Endothelial cell of umbilical vein (primary cell): Measurements from ENCODE around the gene ABCA7.

ENCODE experiments used
- GATA2 ChIP-seq: IDR thresholded peaks from 2 replicates; pipeline ENCODE4 v1.7.0; 2011; ENCODE audit warnings: low read depth, mild to moderate bottlenecking, moderate library complexity, mixed read lengths, low read length; ENCODE audit not compliant: insufficient read length, insufficient read depth
- POLR2A ChIP-seq: IDR thresholded peaks from 2 replicates; pipeline ENCODE4 v1.6.1; 2012; ENCODE audit warnings: low read depth, mild to moderate bottlenecking, control low read depth, low read length
- POLR2AphosphoS5 ChIP-seq: IDR thresholded peaks from 2 replicates; pipeline ENCODE4 v1.6.1; 2012; ENCODE audit warnings: low read depth, mild to moderate bottlenecking, control low read depth, low read length, moderate library complexity; ENCODE audit not compliant: insufficient read depth
- TF ChIP-seq, protein P1 (sequence below), 2 donors: IDR thresholded peaks; 1 replicate in 1 of 2; 2 replicates in 1 of 2; pipeline ENCODE4 v1.5.1; 2011; ENCODE audit warnings: low read length in 2 of 2, mild to moderate bottlenecking in 2 of 2, moderate library complexity in 2 of 2, control low read depth in 1 of 2, inconsistent platforms in 1 of 2, low read depth in 1 of 2; ENCODE audit not compliant: insufficient read depth in 1 of 2; ENCODE audit errors: extremely low read depth in 1 of 2
- TF ChIP-seq, protein P2 (sequence below): IDR thresholded peaks from 2 replicates; pipeline ENCODE4 v1.6.1; 2011; ENCODE audit not compliant: insufficient read depth, insufficient read length

DNA sequence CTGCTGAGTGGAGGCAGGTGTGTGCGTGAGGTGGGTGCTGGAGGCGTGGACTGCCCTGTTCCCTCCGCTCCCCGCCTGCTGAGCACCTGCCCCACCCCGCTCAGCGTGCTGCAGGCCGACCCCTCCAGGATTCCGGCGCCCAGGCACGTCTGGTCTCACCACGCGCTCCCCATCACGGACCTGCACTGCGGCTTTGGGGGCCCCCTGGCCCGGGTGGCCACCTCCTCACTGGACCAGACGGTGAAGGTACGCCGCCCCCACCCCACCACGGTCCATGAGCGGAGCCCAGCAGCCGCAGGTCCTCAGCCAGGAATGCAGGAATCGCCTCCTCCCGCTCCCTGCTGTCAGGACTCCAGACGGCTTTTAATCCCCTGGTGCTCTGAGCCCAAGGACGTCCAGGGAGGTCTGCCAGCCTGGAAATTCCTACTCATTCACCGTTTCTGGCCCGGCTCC lies 49.8 kb upstream of the ABCA7 start:
- TF ChIP-seq POLR2AphosphoS5 (no peak), GATA2 (no peak), POLR2A (no peak)
- TF ChIP-seq, protein P1, sequence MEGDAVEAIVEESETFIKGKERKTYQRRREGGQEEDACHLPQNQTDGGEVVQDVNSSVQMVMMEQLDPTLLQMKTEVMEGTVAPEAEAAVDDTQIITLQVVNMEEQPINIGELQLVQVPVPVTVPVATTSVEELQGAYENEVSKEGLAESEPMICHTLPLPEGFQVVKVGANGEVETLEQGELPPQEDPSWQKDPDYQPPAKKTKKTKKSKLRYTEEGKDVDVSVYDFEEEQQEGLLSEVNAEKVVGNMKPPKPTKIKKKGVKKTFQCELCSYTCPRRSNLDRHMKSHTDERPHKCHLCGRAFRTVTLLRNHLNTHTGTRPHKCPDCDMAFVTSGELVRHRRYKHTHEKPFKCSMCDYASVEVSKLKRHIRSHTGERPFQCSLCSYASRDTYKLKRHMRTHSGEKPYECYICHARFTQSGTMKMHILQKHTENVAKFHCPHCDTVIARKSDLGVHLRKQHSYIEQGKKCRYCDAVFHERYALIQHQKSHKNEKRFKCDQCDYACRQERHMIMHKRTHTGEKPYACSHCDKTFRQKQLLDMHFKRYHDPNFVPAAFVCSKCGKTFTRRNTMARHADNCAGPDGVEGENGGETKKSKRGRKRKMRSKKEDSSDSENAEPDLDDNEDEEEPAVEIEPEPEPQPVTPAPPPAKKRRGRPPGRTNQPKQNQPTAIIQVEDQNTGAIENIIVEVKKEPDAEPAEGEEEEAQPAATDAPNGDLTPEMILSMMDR (IDR thresholded peaks at IDR 0.05; ENCODE audit: extremely low read depth in 1 of 2, insufficient read depth in 1 of 2, low read depth in 1 of 2, low read length in 2 of 2): no peak
- TF ChIP-seq, protein P2, sequence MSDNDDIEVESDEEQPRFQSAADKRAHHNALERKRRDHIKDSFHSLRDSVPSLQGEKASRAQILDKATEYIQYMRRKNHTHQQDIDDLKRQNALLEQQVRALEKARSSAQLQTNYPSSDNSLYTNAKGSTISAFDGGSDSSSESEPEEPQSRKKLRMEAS: no peak
